HG03439 (cell line): ENCODE results near the gene KCNE3.
"Not testable (repeated sequence)": the region's sequence is repeated elsewhere in the genome, so short reads cannot be mapped to it uniquely, and the experiment has no call there.

Source experiments
- ATAC-seq: cut with Tn5 transposase; IDR thresholded peaks from one replicate; pipeline ENCODE4 v1.9.1; 2021; ENCODE audit warnings: mild to moderate bottlenecking, moderate library complexity; ENCODE audit not compliant: unreplicated experiment

The KCNE3 gene

DNA sequence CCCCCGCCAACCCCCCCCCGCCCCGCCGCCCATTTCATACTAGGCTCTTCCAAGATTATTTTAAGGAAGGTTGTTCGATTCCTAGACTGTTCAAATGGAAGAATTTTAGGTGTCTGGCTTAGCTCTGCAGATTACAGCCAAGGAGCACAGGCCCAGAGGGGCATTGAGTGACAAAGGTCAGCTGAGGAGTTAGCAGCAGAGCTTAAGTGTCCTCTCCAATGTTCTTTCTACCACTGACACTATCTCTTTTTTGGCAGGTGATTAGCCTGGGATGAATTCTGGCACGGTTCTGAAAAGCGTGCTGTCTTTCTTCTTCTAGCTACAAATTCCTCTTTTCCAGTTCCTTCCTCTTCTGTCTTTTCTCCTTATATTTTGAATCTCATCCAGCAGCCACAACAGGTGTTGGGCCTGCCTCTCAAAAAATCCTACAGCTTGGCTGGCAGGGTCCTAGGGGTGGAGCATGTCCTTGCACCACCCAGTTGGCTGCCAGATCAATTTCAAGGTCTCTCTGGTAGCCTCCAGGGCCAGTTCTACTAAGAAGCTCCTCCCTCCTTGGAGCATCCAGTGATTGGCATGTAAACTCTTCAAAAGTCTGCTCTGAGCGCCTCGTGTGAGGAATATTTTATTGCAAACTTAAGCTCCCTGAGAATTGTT, 23.0 kb downstream of the KCNE3 start:
- no peak for ATAC-seq

DNA sequence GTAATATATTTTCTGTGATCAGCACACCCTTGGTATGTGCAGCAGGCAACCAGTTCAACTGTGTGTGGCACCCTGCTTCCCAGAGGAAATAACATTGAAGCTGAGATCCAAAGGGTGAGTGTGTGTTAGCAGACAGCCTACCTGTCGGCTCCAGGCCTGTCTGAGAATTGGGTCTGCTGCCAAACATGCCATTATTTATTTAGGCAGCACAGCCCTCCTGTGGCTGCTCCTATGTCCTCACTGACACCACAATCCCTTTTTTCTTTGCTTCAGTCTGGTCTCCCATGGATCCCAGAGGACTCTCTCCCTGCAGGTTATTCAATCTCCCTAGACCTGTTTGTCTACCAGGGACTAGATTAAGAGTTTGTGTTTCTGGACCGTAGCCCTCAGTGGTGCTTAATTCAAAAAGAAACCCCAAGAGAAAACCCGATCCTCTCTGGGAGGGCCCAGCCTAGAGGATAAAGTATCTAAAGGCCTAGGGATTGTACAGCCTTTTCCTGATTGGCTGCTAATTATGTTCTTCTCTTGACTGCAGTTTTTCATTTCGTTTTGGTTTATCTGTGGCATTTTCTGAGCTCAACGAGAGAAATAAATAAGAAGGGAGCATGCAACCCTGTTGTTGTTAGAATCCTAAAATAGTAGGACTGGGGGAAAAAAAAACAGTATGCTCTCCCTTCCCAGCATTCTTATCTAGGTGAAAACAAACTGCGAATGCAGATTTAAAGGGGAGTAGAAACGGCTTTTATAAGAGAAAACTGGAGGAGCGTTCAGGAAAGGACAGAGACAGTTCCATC, 24.1 kb downstream of the KCNE3 start:
- no peak for ATAC-seq

GRCh38 chr11:74442636-74443035, 24.7 kb downstream of the KCNE3 start:
- ATAC-seq, result no peak

- no peak for ATAC-seq
These were observed 28.7 kb downstream of the KCNE3 start for GRCh38 chr11:74438681-74439080.

DNA sequence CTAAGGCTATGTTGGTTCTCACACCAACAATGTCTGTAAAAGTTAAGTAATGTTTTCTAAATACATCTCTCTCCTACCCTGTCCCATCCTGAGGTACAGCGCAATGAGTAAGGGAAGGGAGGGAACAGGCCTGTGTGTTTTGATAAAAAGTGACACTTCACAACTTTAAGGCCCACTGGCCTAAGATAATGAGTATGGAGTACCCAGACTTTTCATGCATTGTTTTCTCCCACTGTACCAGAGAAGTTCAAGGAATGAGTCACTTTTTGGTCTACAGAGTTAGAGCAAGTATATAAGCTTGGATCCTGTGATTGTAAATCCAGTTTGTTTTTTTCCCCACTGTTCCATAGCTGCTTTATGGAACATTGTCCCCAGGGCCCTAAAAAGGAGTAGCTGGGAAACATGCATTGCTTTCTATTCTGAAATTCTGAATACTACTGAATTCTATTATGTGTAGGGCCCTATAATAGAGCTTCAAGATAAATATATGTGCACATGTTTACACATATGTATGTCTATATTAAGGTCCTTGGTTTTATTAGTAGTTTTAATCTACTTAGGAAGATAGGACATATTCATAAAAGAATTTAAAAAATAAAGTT, 29.8 kb downstream of the KCNE3 start:
- ATAC-seq, result no peak

DNA sequence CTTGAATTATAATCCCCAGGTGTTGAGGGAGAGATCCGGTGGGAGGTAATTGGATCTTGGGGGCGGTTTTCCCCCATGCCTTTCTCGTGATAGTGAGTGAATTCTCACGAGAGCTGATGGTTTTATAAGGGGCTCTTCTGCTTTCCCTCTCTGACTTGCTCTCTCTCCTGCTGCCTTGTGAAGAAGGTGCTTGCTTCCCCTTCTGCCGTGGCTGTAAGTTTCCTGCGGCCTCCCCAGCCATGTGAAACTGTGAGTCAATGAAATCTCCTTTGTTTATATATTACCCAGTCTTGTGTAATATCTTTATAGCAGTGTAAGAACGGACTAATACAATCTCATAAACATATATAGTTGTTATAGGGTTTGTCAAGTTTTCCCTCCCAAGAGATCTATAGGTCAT, 32.8 kb downstream of the KCNE3 start:
- ATAC-seq, result no peak

DNA sequence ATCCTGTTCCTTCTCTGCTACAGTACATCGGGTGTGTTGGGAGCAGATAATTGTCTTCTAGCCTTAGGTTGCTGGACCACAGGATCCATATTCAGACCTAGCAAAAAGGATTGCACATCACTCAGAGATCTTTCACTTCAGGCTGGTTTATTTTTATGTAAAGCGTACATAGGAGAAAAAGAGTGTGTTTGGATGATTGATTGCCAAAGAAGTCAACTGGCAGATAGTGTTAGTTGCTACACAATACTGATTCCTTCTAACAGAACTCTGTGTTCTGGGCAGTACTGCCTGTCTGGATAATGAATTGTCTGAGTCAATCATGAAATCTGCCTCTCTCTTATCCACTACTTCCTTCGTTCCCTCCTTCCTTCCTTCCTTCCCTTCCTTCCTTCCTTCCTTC, 38.1 kb downstream of the KCNE3 start:
- ATAC-seq, result no peak

DNA sequence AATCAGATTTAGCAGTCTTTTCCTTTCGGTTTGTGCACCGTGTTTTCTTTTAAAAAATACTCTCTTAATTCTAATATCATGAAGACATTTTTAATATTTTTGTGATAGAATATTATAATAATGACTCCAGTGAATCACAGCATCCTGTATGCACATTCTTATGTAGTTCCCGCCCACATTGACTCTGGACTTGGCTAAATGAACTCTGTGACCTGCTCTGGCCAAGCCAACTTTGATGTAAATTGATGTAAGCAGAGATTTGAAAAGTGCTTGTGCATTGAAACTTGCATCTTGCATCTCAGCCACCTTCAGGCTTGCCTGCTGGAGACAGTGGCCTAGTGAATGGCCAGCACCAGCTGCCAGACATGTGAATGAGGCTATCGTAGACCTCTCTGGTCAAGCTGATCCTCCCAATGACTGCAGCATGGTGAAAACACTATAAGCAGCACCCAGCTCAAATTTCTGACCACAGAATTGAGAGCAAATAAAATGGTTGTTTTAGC, 39.9 kb downstream of the KCNE3 start:
- ATAC-seq, result no peak

GRCh38 chr11:74425100-74425499, 42.2 kb downstream of the KCNE3 start:
- ATAC-seq, result no peak

GRCh38 chr11:74418509-74418895, 48.8 kb downstream of the KCNE3 start:
- ATAC-seq, result no peak

- no peak for ATAC-seq
These were observed 49.4 kb downstream of the KCNE3 start for GRCh38 chr11:74417860-74418508.

GRCh38 chr11:74417379-74417804, 50.0 kb downstream of the KCNE3 start:
- no peak for ATAC-seq

- not testable (repeated sequence) for ATAC-seq
These were observed 50.4 kb downstream of the KCNE3 start for GRCh38 chr11:74416974-74417373.

DNA sequence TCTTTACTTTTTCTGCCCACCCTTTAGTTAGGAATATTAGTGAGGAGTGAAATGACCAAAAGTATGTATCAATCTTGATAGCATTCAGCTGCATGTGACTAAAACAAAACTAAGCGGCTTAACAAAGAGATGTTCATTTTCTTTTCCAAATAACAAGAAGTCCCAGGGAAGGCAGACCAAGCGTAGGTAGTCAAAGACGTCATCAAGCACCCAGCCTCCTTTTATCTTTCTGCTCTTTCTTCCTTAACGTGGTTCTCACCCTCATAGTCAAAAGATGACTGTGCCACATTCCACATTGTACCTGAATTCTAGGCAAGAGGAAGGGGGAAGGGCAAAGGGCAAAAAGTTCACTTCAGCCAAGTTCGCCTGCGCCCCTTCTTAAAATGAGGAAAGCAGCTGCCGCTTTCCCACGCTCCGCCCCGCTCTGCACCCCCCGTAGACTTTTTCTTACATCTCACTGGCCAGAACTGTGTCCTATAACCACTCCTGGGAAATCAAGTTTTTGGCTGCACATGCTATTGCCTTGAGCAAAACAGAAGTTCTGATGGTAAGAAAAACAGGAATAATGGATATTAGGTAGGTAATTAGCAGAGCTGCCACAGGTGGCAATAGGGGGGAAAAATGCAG, 54.5 kb downstream of the KCNE3 start:
- ATAC-seq, result no peak

GRCh38 chr11:74412321-74412720, 55.0 kb downstream of the KCNE3 start:
- no peak for ATAC-seq

DNA sequence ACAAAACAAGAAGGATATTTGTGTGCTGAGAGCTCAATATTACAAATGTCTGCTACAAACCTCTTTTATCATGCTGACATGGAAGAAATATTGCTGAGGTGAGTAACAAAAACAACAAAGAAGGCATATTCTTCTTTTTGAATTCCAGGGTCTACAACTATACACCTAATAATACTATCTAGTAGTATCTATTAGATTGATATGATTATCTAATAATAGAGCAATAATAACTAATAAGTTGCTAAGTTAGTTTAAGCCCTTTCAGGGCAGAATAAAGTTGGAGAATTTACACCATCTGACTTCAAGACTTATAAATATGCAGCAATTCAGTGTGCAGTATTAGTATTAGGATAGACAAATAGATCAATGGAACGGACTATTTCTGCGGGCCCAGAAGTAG, 57.7 kb downstream of the KCNE3 start:
- no peak for ATAC-seq
